Fibroblast of villous mesenchyme (primary cell): ENCODE measurements around the gene DEDD. TPM values are rescaled to one million over a fixed set of nuclear protein-coding genes. Genes with fewer than 3 reads are reported as not detected.
A peak's percentile ranks its signal among the peaks of the same experiment; 100 is the strongest.

Experiments used
- DNase-seq: peaks from one replicate; pipeline ENCODE4 v3.0.0-alpha.2; 2010; ENCODE audit warnings: low read depth
- H3K4me3 ChIP-seq: 2 replicates; pipeline ENCODE4 v1.5.1; 2011; ENCODE audit warnings: low read depth, mild to moderate bottlenecking, low read length
- CTCF ChIP-seq: IDR thresholded peaks from 2 replicates; pipeline ENCODE4 v1.5.1; 2012; ENCODE audit warnings: low read depth, mild to moderate bottlenecking, low read length; ENCODE audit not compliant: insufficient read depth
- total RNA-seq: library from RNA; depleted of rRNA; stranded (reverse); fragments of >200 nt; gene quantifications from 2 replicates; pipeline ENCODE4 v1.2.3, GENCODE V29; 2012

DEDD gene
- total RNA-seq, 1 donor, result 27.6 TPM

DNA sequence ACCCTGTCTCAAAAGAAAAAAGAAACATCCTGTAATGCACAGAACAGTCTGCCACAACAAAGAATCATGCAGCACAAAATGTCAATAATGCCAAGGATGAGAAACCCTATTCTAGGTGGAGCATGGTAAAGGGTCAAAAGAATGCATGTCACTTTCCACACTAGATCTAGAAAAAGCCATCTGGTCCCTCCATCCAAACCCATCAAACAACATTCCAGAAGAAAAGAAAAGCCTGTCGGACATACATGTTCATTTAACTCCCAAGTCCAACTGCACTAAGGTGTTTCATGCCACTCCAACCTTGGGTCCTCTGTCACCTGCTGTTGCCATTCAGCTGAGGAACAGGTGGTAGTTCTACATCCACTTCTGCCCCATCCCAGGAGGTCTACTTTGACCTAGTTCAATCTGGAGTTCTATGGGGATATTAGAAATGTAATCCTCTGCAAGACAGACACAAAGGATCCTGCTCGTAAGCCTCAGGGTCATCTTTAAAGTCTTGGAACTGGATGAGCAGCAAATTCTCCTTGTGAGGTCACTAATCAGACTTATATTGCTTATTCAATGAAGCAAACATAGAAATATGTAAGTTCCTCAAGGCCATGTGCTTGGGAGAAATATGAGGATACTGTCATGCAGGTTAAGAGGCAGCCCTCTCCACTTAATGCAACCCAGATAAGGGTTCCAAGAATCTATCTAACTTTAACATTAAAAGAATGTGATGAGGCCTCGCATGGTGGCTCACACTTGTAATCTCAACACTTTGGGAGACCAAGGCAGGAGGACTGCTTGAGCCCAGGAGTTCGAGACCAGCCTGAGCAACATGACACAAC is 3.7 kb downstream of the DEDD start:
- DNase-seq, result no peak
- no peak for TF ChIP-seq CTCF
- no peak overlapping the region for H3K4me3 ChIP-seq

GRCh38 chr1:161127649-161128048 is 4.8 kb downstream of the DEDD start:
- no peak for TF ChIP-seq CTCF
- no peak for DNase-seq
- H3K4me3 ChIP-seq, result no peak overlapping the region

GRCh38 chr1:161122967-161123366 is 9.5 kb downstream of the DEDD start:
- no peak overlapping the region for H3K4me3 ChIP-seq
- TF ChIP-seq CTCF, result no peak
- DNase-seq, result no peak

GRCh38 chr1:161121834-161122233 is 10.6 kb downstream of the DEDD start:
- no peak for TF ChIP-seq CTCF
- H3K4me3 ChIP-seq, result no peak overlapping the region
- no peak for DNase-seq

DNA sequence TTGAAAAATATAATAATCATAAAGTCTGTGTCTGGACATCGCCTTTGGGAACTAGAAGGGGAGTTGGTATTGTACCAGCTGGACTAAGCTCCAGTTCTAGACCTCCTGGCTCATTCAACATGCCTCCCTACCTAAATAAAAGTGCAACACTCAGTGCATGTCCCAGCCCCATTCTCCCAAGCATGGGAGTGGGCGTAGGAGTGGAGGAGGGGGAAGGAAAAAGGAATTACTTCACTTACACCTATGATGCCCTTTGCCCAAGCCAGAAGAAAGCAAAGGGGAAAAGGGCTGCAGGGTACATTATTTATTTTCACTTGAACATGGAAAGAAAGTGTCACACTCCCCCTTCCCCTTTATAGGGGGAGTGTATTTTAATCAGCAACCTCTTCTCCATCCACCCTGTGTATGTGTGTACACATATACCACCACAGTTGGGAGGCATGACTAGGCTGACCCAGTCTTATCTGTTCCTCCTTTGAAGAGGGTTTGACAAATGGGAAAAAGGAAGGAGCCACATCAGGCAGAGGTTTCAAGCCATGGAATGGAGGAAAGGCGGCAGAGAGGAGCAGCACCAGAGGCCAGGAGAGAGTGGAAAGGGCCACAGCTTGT is 11.3 kb downstream of the DEDD start:
- no peak for DNase-seq
- no peak for TF ChIP-seq CTCF

DNA sequence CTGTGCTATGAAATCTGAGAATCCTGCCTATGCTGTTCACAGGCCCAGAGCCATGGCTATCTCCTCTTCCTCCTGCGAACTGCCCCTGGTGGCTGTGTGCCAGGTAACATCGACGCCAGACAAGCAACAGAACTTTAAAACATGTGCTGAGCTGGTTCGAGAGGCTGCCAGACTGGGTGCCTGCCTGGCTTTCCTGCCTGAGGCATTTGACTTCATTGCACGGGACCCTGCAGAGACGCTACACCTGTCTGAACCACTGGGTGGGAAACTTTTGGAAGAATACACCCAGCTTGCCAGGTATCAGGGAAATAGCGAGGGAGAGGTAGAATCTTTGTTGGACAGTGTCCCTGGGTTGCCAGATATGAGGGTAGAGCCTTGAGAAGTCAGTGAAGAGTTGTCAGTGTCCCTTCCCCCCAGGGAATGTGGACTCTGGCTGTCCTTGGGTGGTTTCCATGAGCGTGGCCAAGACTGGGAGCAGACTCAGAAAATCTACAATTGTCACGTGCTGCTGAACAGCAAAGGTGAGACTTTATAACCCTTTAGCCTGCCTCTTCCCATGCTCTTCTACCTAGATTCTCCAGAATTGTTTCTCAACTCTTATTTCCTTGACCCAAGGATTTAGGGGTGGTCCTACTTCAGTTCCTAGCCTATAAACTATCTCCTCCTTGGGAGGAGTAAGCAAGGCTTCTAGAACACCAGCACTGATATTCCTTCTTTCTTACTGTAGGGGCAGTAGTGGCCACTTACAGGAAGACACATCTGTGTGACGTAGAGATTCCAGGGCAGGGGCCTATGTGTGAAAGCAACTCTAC is 13.2 kb downstream of the DEDD start:
- peak overlapping the region; percentile 88 for H3K4me3 ChIP-seq
- peak; percentile 56 for TF ChIP-seq CTCF
- peak; percentile 84 for DNase-seq

More for the DNA sequence above, 11.3 kb downstream of the DEDD start:
- H3K4me3 ChIP-seq, result no peak overlapping the region
